Activated gamma-delta T cell (primary cell): ENCODE measurements around the gene PCF11.
"Not testable (repeated sequence)": the region's sequence is repeated elsewhere in the genome, so short reads cannot be mapped to it uniquely, and the experiment has no call there.

ENCODE experiments used
- DNase-seq: peaks from one replicate; lab custom pipeline; 2025; lab: John Stamatoyannopoulos, UW

Gene PCF11

GRCh38 chr11:83193315-83194280 lies 36.7 kb downstream of the PCF11 start, which contains the start of gene ANKRD42:
ANKRD42 (plus strand) TSS chr11:83193712; CDS start chr11:83194671, 959 bp downstream.
- peak; percentile 55 for DNase-seq

- peak; percentile 55 for DNase-seq
Observed at GRCh38 chr11:83194281-83195142, 37.6 kb downstream of the PCF11 start.

DNA sequence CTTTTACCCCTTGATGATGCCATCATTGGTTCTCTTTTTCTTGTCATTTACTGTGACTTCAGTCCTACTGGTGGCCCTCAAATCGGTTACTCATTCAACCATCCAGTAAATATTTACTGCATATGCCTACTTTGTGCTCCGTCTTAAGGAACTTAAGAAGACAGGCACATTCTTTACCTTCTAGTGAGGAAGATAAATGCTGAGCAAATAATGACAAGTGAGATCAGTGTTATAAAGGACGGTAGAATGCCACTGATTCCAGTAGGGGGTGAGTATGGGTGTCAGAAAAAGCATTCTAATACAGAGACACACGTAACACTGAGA lies 38.2 kb downstream of the PCF11 start:
- no peak for DNase-seq

DNA sequence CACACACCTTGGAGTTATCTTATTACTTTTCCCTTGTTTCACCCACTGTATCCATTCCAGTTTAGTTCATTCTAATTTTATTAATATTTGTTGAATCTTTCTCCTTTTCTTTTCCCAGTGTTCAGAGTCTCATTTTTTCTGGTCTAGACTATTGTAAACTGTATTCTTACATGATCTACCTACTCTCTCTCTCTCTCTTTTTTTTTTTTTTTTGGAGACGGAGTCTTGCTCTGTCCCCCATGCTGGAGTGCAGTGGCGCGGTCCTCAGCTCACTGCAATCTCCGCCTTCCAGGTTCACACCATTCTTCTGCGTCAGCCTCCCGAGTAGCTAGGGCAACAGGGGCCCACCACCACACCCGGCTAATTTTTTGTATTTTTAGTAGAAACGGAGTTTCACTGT lies 38.7 kb downstream of the PCF11 start:
- no peak for DNase-seq

DNA sequence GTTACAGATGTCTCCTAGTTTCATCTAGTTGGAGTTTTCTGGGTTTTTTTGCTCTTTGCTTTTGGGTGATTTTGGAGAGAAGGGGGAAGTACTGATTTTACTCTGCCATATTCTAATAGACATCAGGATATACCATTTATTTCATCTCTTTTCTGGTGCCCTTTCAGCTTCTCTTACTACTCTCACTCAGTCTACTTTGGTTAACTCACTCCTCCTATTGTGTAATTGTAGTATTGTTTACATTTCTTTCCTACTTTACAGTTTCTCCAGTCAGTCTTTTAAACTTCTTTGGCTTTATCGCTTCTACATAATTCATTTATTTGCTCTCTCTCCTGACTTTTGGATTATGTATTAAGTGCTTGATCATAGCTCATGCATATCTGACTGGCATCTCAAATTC lies 43.1 kb downstream of the PCF11 start:
- DNase-seq, result no peak

- no peak for DNase-seq
Observed at GRCh38 chr11:83205608-83206185, 48.8 kb downstream of the PCF11 start.

DNA sequence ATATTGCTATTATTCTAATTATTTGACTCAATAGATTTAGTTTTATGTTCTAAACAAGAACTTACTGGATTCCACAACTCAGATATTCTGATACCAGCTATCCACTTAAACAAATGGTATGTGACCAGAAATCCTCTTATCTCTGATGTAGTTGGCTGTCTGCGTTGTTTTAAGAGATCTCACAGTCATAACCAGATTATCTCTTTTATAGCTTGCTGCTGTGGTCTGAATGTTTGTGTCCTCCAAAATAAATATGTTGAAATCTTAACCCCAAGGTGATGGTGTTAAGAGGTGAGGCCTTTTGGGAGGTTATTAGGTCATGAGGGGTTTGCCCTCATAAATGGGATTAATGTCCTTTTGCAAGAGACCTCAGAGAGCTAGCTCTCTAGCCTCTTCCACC lies 49.3 kb downstream of the PCF11 start:
- no peak for DNase-seq

DNA sequence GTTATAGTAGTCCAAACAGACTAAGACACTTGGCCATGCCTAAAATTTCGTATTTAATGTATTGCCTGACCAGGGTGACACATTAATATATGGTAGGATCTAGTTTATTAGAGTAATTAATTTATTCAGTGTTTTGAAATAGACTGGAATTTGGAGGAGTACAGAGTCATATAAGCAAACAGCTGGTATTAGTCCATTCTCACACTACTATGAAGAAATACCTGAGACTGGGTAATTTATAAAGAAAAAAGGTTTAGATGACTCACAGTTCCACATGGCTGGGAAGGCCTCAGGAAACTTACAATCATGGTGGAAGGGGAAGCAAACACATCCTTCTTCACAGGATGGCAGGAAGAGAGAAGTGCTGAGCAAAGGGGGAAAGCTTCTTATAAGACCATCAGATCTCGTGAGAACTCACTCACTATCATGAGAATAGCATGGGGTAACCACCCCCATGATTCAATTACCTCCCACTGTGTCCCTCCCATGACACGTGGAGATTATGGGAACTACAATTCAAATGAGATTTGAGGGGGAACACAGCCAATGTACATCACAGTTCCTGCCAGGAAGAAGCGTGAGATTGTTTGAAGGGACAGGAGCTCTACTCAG lies 49.9 kb downstream of the PCF11 start:
- DNase-seq, result not testable (repeated sequence)

DNA sequence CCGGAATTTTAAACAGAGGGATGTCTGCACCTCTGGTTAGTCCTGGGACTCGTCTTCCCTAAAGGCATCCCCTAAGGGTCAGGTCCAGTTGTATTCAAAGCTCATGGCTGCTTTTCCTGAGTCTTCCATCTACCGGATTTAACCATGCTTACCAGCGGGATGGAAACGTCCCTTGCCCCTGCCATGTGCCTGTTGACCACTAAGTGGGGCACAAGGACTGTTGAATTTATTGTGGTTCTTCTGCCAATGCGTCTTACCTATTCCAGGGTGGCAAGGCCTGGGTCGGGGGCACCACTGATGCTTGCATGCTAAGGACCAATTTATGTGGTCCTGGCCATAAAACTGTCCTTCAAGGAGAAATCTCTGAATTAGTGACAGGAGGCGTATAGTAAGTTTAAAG lies 62.2 kb downstream of the PCF11 start:
- no peak for DNase-seq

DNA sequence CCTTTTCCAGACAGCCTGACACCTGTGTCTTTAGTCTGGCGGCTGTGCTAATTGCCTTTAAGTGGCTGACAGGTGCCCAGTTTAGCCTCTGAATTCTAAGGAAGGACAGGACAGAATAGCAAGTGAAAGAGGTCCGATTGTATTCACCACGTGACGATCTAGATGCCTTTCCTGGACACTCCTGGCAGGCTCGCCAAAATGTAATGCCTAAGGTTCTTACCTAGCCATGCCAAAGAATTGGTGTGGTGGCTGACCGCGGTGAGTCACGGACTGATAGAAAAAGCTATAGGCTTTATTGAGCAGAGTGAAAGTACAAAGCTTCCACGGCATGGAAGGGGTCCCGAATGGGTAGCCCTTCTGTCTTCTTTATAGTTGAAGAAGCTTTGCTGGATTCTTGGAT lies 63.3 kb downstream of the PCF11 start:
- no peak for DNase-seq

DNA sequence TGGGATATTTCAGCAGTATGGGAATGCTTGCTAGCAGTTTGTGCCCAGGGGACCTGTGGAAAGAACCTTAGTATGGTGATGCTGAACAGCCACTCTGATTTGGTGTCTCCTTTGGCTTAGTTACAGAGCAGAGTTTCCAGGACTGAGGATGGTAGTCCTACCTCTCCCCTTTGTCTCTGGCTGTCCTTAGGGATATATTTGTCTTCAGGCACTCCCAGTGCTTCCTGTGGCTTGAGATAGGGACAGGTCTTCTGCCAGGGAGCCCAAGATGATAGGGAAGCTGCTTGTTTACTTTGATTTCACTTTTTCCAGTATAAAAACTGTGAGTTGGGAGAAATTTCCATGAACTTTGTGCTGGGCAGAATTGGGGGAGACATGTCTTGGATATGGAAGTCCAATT lies 64.8 kb downstream of the PCF11 start:
- DNase-seq, result no peak

- no peak for DNase-seq
Observed at GRCh38 chr11:83222499-83222898, 65.6 kb downstream of the PCF11 start.

DNA sequence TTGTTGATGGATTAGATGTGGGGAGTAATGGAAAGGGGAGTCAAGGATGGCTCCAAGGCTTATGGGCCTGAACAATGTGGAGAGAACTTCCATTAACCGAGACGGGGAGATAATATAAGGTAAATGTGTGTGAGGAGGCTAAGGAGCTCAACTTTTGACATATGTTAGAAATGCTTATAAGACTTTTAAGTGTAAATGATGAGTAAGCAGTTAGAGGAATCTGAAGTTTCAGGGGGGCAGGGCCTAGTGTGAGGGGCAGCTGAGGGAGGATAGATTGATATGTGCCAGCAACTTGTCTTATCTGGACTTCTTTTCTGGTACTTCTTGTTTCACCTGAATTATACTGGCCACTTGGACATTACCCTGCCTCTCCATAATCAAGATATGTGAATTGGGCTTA lies 66.5 kb downstream of the PCF11 start:
- DNase-seq, result no peak

DNA sequence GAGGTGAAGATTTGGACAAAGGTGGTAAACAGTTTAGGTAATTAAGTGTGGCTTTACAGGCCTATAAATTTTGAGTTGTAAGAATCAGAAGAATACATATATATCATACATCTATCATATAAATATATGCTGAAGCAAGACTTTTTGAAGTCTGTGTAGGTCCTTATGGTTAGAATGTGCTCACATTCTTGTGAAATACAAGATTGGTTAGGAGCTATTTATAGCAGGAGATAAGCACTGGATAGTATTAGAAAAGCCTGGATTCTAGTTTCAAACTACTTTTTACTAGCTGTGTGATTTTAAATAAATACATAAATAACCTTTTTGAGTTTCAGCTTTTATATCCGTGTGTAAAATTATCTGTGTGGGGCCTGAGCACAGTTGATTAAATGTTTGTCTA lies 78.9 kb downstream of the PCF11 start:
- DNase-seq, result no peak
